Measurements from ENCODE around the gene ERVH48-1. TPM values are rescaled to one million over a fixed set of nuclear protein-coding genes. Genes with fewer than 3 reads are reported as not detected.
A peak's percentile ranks its signal among the peaks of the same experiment; 100 is the strongest.
"Not testable (repeated sequence)": the region's sequence is repeated elsewhere in the genome, so short reads cannot be mapped to it uniquely, and the experiment has no call there.

Gene ERVH48-1
- total RNA-seq, 1 donor: not detected

- TF ChIP-seq, protein P1, sequence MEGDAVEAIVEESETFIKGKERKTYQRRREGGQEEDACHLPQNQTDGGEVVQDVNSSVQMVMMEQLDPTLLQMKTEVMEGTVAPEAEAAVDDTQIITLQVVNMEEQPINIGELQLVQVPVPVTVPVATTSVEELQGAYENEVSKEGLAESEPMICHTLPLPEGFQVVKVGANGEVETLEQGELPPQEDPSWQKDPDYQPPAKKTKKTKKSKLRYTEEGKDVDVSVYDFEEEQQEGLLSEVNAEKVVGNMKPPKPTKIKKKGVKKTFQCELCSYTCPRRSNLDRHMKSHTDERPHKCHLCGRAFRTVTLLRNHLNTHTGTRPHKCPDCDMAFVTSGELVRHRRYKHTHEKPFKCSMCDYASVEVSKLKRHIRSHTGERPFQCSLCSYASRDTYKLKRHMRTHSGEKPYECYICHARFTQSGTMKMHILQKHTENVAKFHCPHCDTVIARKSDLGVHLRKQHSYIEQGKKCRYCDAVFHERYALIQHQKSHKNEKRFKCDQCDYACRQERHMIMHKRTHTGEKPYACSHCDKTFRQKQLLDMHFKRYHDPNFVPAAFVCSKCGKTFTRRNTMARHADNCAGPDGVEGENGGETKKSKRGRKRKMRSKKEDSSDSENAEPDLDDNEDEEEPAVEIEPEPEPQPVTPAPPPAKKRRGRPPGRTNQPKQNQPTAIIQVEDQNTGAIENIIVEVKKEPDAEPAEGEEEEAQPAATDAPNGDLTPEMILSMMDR (IDR thresholded peaks at IDR 0.05; ENCODE audit: extremely low read depth, low read depth, low read length): no peak
- no peaks in the 10 kb centered on the region for H3K36me3 ChIP-seq (ENCODE audit: insufficient read depth, low read length)
These were observed 46.5 kb upstream of the ERVH48-1 start for GRCh38 chr21:42971897-42972275.

DNA sequence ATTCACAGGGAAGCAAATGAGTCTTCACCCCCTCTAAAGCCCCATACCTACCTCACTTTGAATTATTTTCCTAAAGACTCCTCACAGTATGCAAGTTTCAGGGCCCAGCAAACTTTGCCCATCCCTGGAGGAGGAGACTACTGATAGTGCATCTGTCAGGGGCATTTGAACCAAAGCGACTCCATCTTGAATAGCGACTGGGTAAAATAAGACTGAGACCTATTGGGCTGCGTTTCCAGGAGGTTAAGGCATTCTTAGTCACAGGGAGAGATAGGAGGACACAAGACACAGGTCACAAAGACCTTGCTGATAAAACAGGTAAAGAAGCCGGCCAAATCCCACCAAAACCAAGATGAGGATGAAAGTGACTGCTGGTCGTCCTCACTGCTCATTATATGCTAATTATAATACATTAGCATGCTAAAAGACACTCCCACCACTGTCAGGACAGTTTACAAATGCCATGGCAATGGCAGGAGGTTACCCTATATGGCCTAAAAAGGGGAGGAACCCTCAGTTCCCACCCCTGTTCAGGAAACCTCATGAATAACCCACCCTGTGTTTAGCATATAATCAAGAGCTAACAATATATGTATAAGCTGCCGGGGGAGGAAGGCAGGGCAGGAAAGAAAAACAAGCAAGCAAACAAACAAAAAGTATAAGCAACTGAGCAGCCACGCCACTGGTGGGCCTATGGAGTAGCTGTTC lies 45.7 kb upstream of the ERVH48-1 start:
- H3K27ac ChIP-seq (ENCODE audit: low read depth, low read length): no peak overlapping the region
- DNase-seq (ENCODE audit: insufficient read length, low spot score, missing footprints): no peak
- TF ChIP-seq, protein P1 (IDR thresholded peaks at IDR 0.05; ENCODE audit: extremely low read depth, low read depth, low read length): no peak
- no peaks in the 10 kb centered on the region for H3K9me3 ChIP-seq (ENCODE audit: low read depth, low read length)
- peaks cover 9% of the 10 kb centered on the region for H3K4me1 ChIP-seq (ENCODE audit: insufficient read depth, low read length)
- no peaks in the 10 kb centered on the region for H3K27me3 ChIP-seq (ENCODE audit: insufficient read depth, low read length)
- peaks cover 9% of the 10 kb centered on the region for H3K79me2 ChIP-seq (ENCODE audit: insufficient read depth, low read length)
- no peaks in the 10 kb centered on the region for H4K20me1 ChIP-seq (ENCODE audit: insufficient read depth, low read length)
- H2AFZ ChIP-seq (ENCODE audit: low read length): no peak overlapping the region
- H3K4me3 ChIP-seq (ENCODE audit: insufficient read depth, low read length): no peak overlapping the region
- H3K4me2 ChIP-seq (ENCODE audit: insufficient read depth, low read length): no peak overlapping the region
- no peaks in the 10 kb centered on the region for H3K36me3 ChIP-seq (ENCODE audit: insufficient read depth, low read length)

More at GRCh38 chr21:42971897-42972275, 46.5 kb upstream of the ERVH48-1 start:
- H3K4me1 ChIP-seq (ENCODE audit: insufficient read depth, low read length): peaks cover 16% of the 10 kb centered on the region
- H3K4me2 ChIP-seq (ENCODE audit: insufficient read depth, low read length): no peak overlapping the region
- H3K4me3 ChIP-seq (ENCODE audit: insufficient read depth, low read length): no peak overlapping the region
- DNase-seq (ENCODE audit: insufficient read length, low spot score, missing footprints): peak; percentile 25
- H3K9me3 ChIP-seq (ENCODE audit: low read depth, low read length): no peaks in the 10 kb centered on the region
- no peaks in the 10 kb centered on the region for H4K20me1 ChIP-seq (ENCODE audit: insufficient read depth, low read length)
- peak overlapping the region; percentile 35 for H2AFZ ChIP-seq (ENCODE audit: low read length)
- peaks cover 17% of the 10 kb centered on the region for H3K79me2 ChIP-seq (ENCODE audit: insufficient read depth, low read length)
- no peaks in the 10 kb centered on the region for H3K27me3 ChIP-seq (ENCODE audit: insufficient read depth, low read length)
- no peak overlapping the region for H3K27ac ChIP-seq (ENCODE audit: low read depth, low read length)

DNA sequence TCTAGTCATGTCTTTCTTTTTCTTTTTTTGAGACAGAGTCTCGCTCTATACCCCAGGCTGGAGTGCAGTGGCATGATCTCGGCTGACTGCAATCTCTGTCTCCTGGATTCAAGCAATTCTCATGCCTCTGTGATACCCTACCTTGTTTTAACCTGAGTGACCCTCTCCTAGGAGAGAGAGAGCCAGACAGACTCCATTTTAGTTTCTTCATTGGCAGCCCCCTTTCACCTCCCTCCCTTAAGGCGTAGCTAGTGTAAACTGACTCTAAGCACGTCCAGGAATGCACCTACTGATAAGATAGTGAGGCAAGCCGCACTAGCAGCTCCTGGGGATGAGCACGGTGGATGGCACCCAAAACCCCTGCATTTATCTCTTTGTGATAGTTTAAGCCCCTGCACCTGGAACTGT lies 43.8 kb upstream of the ERVH48-1 start:
- H3K4me3 ChIP-seq (ENCODE audit: insufficient read depth, low read length): no peak overlapping the region
- no peaks in the 10 kb centered on the region for H3K79me2 ChIP-seq (ENCODE audit: insufficient read depth, low read length)
- H3K4me2 ChIP-seq (ENCODE audit: insufficient read depth, low read length): no peak overlapping the region
- H3K36me3 ChIP-seq (ENCODE audit: insufficient read depth, low read length): no peaks in the 10 kb centered on the region
- H3K4me1 ChIP-seq (ENCODE audit: insufficient read depth, low read length): peaks cover 3% of the 10 kb centered on the region
- no peak overlapping the region for H3K27ac ChIP-seq (ENCODE audit: low read depth, low read length)
- H4K20me1 ChIP-seq (ENCODE audit: insufficient read depth, low read length): no peaks in the 10 kb centered on the region
- no peaks in the 10 kb centered on the region for H3K27me3 ChIP-seq (ENCODE audit: insufficient read depth, low read length)
- DNase-seq (ENCODE audit: insufficient read length, low spot score, missing footprints): no peak
- TF ChIP-seq, protein P1 (IDR thresholded peaks at IDR 0.05; ENCODE audit: extremely low read depth, low read depth, low read length): no peak
- no peak overlapping the region for H2AFZ ChIP-seq (ENCODE audit: low read length)
- H3K9me3 ChIP-seq (ENCODE audit: low read depth, low read length): no peaks in the 10 kb centered on the region

DNA sequence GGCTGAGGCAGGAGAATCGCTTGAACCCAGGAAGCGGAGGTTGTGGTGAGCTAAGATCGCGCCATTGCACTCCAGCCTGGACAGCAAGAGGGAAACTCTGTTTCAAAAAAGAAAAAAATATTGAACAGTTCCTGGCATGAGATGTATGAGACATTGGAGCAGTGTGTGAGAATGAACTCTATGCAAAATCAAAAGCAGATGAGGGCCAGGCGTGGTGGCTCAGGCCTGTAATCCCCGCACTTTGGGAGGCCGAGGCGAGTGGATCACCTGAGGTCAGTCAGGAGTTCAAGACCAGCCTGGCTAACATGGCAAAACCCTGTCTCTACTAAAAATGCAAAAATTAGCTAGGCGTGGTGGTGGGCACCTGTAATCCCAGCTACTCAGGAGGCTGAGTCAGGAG lies 42.2 kb upstream of the ERVH48-1 start:
- not testable (repeated sequence) for DNase-seq (ENCODE audit: insufficient read length, low spot score, missing footprints); H3K9me3 ChIP-seq (ENCODE audit: low read depth, low read length)

More for the DNA sequence above, 42.2 kb upstream of the ERVH48-1 start:
- not testable (repeated sequence) for H3K4me3 ChIP-seq (ENCODE audit: insufficient read depth, low read length); H3K4me1 ChIP-seq (ENCODE audit: insufficient read depth, low read length); H2AFZ ChIP-seq (ENCODE audit: low read length); H3K27ac ChIP-seq (ENCODE audit: low read depth, low read length); H3K4me2 ChIP-seq (ENCODE audit: insufficient read depth, low read length); H3K79me2 ChIP-seq (ENCODE audit: insufficient read depth, low read length); H4K20me1 ChIP-seq (ENCODE audit: insufficient read depth, low read length); H3K36me3 ChIP-seq (ENCODE audit: insufficient read depth, low read length); H3K27me3 ChIP-seq (ENCODE audit: insufficient read depth, low read length)
